GM21786 (cell line): ENCODE measurements around the gene SYNE2.
"Not testable (repeated sequence)": the region's sequence is repeated elsewhere in the genome, so short reads cannot be mapped to it uniquely, and the experiment has no call there.

Experiments used
- ATAC-seq: cut with Tn5 transposase; IDR thresholded peaks from one replicate; pipeline ENCODE4 v1.9.1; 2021; ENCODE audit not compliant: unreplicated experiment

Gene SYNE2

DNA sequence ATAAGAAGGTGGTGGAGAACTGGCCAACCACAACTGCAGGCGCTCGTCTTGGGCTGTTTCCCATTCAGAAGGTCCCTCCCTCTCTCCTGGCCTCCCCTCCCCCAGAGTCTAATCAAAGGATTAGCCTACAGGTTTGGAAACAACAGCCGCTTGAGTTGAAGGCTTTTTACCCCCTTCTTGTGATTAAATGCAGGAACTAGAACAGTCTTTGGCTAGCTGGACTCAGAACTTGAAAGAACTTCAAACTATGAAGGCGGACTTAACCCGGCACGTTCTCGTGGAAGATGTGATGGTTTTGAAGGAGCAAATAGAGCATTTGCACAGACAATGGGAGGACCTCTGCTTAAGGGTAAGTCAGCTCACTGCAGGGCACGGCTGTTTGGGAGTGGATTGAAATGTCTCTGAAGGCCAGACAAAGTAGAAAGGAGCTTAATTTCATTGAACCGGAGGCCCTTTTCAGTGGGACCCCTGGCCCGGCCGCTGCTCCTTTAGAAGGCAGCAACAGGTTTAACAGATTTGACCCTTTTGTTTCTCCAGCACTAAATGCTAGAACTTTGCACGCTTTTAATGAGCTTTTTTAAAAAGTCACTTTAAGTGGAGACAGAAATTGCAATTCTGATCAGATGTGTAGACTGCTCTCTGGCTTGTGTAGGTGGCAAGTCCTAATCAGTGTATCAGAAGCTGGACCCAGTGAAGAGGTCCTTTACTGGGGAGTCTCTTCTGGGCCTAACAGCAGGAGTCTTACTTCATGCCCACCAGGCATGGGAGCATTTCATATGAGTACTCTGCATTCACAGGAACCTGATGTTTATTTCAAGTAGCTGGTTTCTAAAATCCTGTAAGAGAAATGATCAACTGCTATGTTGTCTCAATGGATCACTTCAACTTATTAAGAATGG lies 333.7 kb downstream of the SYNE2 start:
- ATAC-seq = no peak

DNA sequence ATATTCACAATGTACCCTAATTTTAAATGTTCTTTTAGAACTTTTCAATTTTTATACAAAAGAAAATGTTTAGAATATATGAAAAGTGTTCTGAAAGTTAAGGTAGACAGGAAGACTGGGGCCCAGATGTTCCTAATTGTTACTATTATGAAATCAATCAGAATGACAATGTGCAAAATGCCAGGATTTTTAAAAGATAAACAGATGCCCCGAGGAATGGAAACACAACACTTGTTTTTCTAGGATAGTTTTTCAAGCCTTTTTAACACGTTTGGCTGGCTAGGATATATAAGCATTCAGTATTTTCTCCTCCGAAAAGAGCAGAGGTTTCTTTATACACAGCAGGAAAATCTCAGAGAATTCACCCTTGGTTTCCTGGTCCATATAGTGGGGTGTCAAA lies 334.5 kb downstream of the SYNE2 start:
- ATAC-seq = no peak

DNA sequence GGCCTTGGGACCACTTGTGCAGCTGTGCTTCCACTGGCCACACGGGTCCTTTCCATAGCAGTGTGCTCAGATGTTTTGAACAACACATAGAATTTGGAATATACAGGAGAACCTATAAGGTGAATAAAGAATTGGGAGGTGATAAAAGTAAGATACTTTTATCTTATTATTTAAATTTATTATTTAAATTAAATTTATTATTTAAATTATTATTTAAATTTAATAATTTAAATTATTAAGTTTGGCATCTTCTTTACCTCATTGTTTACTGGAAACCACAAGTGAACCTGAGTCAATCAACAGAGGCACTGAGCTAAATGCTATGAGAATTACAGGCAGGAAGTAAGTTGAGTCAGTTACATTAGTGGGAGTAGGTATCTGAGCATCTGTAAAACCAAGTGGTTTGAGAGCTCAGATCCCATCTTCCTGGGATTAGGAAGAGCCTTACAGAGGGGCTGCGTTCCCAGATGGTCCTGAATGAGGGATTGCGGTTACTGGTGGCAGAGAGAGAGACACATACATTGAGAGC lies 338.2 kb downstream of the SYNE2 start:
- no peak for ATAC-seq

DNA sequence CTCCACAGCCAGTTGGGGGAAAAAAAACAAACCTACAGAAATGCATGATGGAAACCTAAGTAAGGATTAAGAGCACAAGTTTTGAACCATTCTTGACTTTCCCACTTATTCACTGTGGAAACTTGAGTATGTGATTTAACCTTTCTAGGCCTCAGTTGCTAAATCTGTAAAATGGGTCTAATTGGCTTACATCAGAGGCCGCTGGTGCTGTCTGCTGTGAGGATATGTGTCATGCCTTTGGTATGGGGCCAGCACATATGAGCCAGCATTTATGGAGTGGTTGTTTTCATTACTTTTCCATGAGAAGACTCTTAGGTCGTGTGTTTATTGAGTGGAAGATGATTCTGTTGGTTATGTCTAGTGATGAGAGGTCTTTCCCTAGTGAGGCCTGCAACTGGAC lies 339.0 kb downstream of the SYNE2 start:
- no peak for ATAC-seq

DNA sequence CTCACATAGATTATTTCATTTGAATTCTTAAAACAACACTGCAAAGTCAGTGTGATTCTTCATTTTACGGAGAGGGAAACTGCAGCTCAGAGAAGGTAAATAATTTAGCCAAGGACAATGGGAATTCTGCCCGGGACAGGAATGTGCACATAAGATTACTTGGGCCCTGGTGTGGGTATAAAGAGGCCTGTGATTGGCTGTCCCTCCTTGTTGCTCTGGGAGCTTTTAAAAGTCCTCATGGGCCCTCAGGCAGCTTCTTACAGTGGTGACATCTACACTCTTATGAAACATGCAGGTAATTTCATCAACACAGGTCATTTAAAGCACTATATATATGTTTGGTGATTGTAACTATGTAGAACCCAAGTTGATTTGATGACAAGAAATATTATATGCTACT lies 341.0 kb downstream of the SYNE2 start:
- no peak for ATAC-seq

DNA sequence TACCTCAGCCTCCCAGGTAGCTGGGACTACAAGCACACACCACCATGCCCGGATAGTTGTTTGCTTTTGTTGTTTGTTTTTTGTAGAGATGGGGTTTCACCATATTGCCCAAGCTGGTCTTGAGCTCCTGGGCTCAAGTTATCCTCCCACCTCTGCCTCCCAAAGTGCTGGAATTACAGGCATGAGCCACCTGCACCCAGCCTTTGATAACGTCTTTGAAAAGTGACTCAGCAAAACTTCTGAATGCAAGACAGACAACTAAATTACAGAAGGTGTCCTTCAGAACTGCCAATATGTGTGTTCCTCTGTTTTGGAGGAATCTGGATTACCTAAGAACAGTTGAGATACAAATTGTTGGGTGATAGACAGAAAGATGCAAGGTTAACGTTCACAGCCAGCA lies 341.6 kb downstream of the SYNE2 start:
- no peak for ATAC-seq

DNA sequence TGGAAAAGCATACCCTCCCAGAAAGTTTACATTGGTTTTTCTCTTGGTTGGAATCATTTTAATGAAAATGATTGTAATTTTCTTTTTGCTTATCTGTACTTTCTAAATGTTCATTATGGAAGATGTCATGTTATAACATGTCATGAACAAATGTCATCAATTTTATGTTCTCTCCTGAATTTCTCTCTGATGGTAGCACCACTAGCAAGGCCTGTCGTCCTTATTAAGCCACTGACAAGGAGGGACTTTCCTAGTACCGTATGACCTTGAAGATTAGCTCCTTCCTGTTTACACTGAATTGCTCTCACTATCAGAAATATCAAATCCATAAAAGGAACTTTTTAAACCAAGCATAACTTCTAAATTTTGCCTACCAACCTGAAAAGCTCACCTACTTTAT lies 342.4 kb downstream of the SYNE2 start:
- peak; percentile 60 for ATAC-seq

DNA sequence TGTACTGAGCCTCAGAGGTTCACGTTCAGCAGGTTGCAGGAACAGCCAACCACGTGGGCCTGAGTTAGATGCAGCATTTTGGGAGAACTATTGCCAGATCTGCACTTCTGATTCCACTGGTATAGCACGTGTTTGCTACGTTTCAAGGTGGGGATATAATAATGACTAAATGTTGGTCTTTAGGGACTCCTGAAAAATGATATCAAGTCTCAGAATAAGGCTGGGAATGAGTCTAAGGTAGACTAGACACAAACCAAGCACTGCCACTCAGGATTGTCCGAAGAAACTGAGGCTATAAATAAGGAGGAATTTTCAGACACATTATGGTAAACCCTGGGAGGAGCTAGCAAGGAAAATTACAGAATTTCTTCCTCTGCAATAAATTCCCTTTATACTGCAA lies 343.3 kb downstream of the SYNE2 start:
- ATAC-seq = no peak

DNA sequence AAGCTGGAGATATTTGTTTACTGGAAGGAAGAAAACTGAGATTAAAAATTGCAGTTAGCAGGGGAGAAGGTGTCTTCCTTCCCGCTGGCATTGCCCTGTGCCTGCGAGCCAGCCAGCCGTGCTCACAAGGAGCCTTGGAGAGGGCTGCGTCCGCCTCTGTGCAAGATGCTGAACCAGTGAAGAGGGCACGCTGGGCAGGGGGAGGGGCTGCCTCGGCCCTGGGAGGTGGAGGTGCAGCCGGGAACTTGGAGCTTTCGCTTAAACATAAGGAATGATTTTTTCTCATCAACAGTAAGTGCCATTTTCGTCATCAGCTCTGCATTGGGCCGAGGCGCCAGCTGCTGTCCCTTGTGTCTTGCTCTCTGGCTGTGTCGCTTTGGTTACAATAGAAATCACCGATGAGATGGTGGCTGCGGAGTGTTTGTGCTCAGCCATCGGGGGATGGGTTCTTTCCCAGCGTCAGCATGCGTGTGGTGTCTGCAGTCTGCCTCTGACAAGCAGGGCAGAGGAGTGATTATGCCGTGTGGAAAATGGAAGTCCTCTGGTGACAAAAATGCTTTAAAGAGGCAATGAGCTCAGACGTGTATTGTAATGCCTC lies 344.1 kb downstream of the SYNE2 start:
- peak; percentile 55 for ATAC-seq

DNA sequence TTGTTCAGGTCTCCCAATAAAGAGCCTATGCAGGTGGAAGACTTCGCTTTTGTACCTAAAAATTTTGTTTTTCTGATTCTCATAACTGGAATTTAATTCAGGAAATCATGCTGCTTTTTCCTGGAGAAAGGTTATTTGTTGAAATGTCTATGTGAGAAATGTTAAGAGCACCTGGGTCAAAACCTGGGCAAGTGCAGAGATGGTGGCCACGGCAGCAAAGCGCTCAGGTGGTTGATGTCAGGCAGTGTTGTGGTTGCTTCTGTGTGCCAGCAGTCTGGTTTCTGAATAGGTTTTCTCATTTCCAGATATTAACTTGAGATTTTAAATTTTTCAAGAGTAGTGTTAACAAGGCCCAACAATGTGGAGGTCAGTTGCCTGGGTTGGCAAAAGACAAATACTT lies 345.2 kb downstream of the SYNE2 start:
- ATAC-seq = no peak

DNA sequence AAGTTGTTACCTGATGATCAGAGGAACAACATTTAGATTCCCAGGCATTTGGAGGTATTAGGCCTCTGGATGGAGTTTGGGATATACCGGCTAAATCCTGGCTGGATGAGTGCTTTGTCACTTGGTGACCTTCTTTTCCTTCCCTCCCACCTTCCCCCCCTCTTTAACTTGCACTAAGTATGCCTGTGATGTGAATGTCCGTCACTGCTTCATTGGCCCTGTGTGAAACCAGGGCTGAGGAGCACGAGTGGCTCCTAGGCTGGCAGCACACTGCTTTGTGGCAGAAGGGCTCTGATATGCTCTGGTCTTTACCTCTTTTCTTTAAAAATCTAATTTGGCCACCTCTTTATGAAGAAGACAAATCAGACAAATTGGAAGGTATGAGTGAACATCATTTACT lies 345.7 kb downstream of the SYNE2 start:
- no peak for ATAC-seq

DNA sequence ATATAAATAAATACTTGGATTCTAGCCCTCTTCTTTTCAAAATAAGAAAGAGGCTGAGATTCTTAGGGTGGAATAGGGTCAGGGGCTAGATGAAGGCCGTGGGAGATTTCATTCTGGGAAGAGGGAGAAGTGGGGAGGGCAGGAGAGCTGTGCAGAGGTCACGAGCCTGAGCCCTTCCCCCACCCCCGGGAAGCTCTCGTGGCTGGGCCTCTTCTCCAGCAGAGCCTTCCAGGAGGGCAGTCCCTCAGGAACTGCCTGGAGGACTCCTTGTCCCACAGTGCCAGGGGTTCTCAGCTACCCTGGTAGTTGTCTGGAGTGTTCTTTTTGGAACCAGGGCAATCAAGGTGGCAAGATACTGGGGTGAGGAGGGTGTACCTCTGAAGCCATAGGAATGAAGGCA lies 347.4 kb downstream of the SYNE2 start:
- ATAC-seq = no peak

DNA sequence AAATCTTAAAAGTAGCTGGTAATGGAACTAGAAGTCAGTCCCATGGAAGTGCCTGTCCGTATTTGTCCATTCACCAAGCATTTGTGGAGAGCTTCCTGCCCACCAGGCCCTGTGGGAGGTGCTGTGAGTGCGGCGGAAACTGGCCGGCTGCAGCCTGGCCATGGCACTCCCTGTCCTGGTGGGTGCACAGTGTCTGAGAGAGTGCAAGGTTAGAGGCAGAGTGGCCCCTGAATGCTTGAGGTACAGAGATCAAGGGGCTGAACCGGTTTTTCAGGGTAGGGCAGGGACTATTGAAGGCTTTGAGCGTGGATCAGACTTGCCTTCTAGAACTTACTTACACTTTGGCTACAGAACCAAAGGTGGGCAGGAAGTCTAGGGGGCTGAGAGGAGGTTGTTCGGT lies 348.5 kb downstream of the SYNE2 start:
- ATAC-seq = no peak

DNA sequence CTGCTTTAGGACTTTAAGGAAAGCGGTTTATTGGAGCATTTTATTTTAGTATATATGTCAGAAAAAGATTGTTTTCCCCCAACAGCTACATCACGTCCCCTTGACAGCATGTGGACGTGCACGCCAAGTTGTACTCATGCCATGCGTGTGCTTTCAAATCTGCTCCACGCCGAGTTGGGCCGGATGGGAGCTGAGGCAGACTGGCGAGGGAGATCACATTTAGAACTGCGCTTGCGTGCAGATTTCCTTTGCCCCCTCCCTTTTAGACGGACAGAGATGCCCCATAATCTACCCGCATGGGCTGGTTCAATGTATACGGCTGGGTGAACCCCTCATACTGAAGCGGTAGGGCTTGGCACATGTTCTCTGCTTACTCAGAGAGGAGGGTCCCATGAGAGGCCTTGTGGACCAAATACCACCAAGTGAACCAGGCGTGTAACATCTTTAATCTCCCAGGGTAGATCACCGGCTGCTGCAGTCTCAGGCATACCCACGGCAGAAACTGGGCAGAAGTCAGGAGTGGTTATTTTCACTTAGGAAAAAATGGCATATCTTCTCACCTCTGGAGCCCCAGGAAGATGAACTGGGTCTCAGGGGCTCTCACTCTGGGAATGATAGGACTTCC lies 349.2 kb downstream of the SYNE2 start:
- no peak for ATAC-seq

DNA sequence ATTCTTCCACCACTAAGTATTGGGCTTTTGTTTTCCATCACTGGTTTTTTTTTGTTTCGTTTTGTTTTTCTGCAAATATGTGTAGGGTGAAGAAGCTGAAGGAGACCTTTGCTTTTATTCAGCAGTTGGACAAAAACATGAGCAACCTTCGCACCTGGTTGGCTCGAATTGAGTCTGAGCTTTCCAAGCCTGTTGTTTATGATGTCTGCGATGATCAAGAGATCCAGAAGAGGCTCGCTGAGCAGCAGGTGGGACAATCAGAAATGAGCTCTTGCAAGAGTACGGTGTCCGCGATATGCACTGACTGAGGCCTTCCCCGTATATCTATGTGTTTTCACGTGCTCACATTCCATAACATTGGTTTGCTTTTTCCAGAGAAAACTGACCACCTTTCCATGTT lies 349.9 kb downstream of the SYNE2 start:
- no peak for ATAC-seq

DNA sequence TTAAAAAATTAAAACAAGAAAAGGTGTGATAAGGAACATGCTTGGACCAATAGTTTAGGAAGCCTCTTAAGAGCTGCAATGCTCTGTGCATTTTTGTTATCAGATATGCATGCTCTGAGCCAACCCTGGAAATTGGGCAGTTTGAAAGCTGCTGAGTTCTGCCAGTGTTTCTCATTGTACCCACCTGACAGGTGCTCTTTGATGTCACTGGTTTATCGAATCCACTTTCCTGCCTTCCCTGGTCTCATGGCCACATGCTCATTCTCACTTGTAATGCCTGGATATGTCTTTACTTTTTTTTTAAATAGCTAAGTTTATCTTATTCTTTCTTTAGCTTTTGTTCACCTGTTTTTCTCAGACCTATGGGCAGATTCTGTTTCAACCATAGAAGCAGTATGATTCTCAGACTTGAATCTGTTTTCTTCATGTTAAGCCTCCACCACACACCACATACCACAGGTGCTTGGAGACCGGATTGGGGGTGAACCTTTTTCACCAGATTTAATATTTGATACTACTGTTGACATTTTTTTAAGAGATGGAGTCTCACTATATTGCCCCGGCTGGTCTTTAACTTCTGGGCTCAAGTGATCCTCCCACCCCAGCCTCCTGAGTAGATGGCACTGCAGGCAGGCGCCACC lies 350.7 kb downstream of the SYNE2 start:
- ATAC-seq = no peak

DNA sequence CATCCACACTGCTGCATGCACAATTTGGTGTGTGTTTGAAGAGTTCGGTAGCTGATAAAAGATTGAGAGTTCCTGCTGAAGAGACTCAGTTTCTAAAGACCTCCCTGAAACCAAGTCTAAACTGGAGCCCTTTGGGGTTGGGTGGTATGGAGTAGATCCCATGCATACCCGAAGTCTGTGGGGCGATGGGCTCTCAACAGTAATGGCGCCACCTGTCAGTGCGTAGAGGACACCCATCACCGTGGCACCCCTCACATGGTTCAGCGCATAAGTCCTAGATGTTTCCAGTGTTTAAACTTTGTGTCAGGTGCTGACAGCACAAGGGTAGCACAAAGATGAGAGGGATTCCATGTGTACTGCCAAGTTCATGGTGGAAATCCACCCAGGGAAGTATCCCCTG lies 355.5 kb downstream of the SYNE2 start:
- no peak for ATAC-seq

DNA sequence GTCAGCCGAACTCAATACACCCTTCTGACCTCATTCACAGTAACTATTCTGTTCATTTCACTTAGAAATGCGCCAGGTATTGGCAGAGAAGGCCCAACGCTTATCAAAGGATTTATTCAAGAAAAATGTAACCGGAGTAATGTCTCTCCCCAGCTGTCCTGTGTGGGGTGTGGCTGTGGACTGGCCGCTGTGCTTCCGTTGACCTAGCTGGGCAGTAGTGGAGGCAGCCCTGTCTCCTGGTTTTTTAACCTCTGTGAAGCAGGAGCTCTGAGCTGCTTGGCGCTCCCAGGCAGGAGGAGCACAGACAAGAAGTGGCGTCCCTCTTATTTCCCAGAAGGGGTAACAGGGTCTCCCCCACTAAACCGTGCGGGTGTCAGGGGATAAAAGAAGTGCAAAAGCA lies 356.2 kb downstream of the SYNE2 start:
- no peak for ATAC-seq

DNA sequence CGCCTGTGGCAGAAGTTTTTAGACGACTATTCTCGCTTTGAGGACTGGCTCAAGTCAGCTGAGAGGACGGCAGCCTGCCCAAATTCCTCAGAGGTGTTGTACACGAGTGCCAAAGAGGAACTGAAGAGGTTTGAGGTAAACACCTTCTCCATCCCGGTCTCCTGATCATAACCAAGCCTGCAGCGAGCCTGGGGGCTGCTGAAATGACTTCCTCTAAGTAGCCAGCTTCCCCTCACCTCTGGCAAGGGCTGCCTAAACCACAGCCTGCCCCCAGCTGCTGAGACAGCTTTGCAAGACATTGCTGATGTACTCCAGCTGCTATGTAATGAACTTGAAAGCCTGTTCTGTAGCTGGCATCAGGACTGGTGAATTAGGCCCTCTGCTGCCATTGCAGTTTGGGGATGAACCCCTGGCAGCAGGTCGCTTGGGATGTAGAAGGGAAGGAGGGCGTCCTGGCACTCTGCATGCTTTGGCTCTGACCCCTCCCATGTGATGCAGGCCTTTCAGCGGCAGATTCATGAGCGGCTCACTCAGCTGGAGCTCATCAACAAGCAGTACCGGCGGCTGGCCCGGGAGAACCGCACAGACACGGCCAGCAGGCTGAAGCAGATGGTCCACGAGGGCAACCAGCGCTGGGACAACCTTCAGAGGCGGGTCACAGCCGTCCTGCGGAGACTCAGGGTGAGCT lies 356.8 kb downstream of the SYNE2 start:
- ATAC-seq = peak; percentile 84

DNA sequence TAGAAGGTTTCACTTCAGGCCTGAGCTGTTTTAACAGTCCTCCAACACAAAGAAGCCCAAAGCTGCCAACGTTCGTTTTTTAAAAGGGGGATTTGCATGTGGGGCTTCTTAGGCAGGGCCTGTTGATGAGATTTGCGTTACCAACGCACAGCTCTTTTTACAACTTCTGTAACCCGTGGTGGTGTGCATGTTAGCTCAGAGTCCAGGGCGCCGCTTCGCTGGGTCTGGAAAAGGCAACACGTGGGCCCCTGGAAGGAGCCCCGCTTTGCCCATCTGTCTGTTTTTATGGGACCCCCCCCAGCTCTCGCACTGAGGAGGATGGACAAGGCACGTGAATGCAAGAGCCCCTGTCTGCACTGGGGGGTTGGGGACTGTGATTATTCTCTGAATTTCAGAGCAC lies 357.4 kb downstream of the SYNE2 start:
- no peak for ATAC-seq

DNA sequence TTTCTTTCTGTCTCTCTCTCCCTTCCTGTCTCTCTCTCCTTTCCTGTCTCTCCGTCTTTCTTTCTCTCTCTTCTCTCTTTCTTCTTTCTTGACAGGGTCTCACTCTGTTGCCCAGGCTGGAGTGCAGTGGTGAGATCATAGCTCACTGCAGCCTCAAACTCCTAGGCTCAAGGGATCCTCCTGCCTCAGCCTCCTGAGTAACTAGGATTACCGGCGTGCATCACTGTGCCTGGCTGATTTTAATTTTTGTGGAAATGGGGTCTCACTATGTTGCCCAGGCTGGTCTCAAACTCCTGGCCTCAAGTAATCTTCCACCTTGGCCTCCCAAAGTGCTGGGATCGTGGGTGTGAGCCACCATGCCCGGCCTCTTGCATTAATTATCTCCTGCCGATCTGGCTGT lies 358.1 kb downstream of the SYNE2 start:
- not testable (repeated sequence) for ATAC-seq
